Measurements from ENCODE around the gene ZNF454.

ZNF454 gene

GRCh38 chr5:178940569-178941360 is at the start of gene ZNF454:
ZNF454 (plus strand) TSS chr5:178941198; CDS start chr5:178942792, 1,594 bp downstream.
- DNase-seq (ENCODE audit: low read depth) = no peak

- DNase-seq (ENCODE audit: low read depth) = no peak
Measured at GRCh38 chr5:178895615-178896571, 45.1 kb upstream of the ZNF454 start, which contains the start of gene ZFP2. ZFP2 (plus strand) TSS chr5:178895913; CDS start chr5:178931314, 35,401 bp downstream.

- no peak for DNase-seq (ENCODE audit: low read depth)
Measured at GRCh38 chr5:178899289-178899688, 41.7 kb upstream of the ZNF454 start.

GRCh38 chr5:178902849-178903248 is 38.1 kb upstream of the ZNF454 start:
- DNase-seq (ENCODE audit: low read depth) = no peak

GRCh38 chr5:178931846-178932760 is 8.9 kb upstream of the ZNF454 start:
- no peak for DNase-seq (ENCODE audit: low read depth)

GRCh38 chr5:178941361-178941760 is 363 bp downstream of the ZNF454 start:
- no peak for DNase-seq (ENCODE audit: low read depth)

- no peak for DNase-seq (ENCODE audit: low read depth)
Measured at GRCh38 chr5:178965465-178966055, 24.6 kb downstream of the ZNF454 start.

- no peak for DNase-seq (ENCODE audit: low read depth)
Measured at GRCh38 chr5:178981381-178981780, 40.4 kb downstream of the ZNF454 start.

- DNase-seq (ENCODE audit: low read depth) = no peak
Measured at GRCh38 chr5:178982941-178983340, 41.9 kb downstream of the ZNF454 start.

GRCh38 chr5:178983728-178984127 is 42.7 kb downstream of the ZNF454 start:
- no peak for DNase-seq (ENCODE audit: low read depth)

GRCh38 chr5:178984145-178985072 is 43.4 kb downstream of the ZNF454 start:
- no peak for DNase-seq (ENCODE audit: low read depth)

- no peak for DNase-seq (ENCODE audit: low read depth)
Measured at GRCh38 chr5:178986326-178986960, 45.4 kb downstream of the ZNF454 start.

- no peak for DNase-seq (ENCODE audit: low read depth)
Measured at GRCh38 chr5:178988436-178989220, 47.6 kb downstream of the ZNF454 start.

- no peak for DNase-seq (ENCODE audit: low read depth)
Measured at GRCh38 chr5:178989311-178989710, 48.3 kb downstream of the ZNF454 start.

GRCh38 chr5:178990491-178990890 is 49.5 kb downstream of the ZNF454 start:
- no peak for DNase-seq (ENCODE audit: low read depth)

GRCh38 chr5:178991190-178992145 is 50.5 kb downstream of the ZNF454 start:
- DNase-seq (ENCODE audit: low read depth) = no peak

- DNase-seq (ENCODE audit: low read depth) = no peak
Measured at GRCh38 chr5:178992291-178992895, 51.4 kb downstream of the ZNF454 start.

Data from stimulated activated CD8-positive, alpha-beta memory T cell treated with anti-CD3 and anti-CD28 coated beads, Interleukin-7, amount 100 ng/mL, for 24 hours (primary cell).